Skeletal muscle tissue (tissue), 2 donors: ENCODE measurements around the gene XYLB. TPM values are rescaled to one million over a fixed set of nuclear protein-coding genes. Genes with fewer than 3 reads are reported as not detected.

Source experiments
- small RNA-seq: library from RNA; depleted of rRNA; stranded (forward); fragments of <200 nt; gene quantifications from one replicate; pipeline ENCODE3, GENCODE V24; 2014
- total RNA-seq: library from RNA; depleted of rRNA; stranded (reverse); fragments of >200 nt; gene quantifications from one replicate; pipeline ENCODE4 v1.2.3, GENCODE V29; 2014

The XYLB gene
- total RNA-seq, 1 donor from 2014 or later = 7.3 TPM

Small RNAs within 50 kb of the gene (small RNA-seq; reads per million reads assigned to genes)
- gene RNU6-235P = not detected

Other genes starting within 250 kb of the XYLB start
- 21.9 TPM for gene ACAA1, start 209.7 kb upstream of the XYLB start, total RNA-seq
- gene MYD88, start 208.1 kb upstream of the XYLB start, total RNA-seq = 5.2 TPM
- 20.9 TPM for gene OXSR1, start 181.2 kb upstream of the XYLB start, total RNA-seq
- gene SLC22A13, start 81.0 kb upstream of the XYLB start, total RNA-seq = not detected
- under 0.01 TPM for gene SLC22A14, start 64.5 kb upstream of the XYLB start, total RNA-seq
- gene ACVR2B, start 107.1 kb downstream of the XYLB start, total RNA-seq = 17.7 TPM
- 14.1 TPM for gene EXOG, start 149.6 kb downstream of the XYLB start, total RNA-seq